GM23338 (cell line): ENCODE data around the gene ME3. TPM values are rescaled to one million over a fixed set of nuclear protein-coding genes. Genes with fewer than 3 reads are reported as not detected.

Source experiments
- ATAC-seq: fragments of 200-7000 bp; cut with Tn5 transposase; 3 replicates; pipeline ENCODE4 v1.9.1; 2020
- DNase-seq: peaks from one replicate; pipeline ENCODE4 v3.0.0-alpha.2; 2015; ENCODE audit warnings: low spot score
- H2AFZ ChIP-seq: fragments of 200-600 bp; sonication (generic); 2 replicates; pipeline ENCODE4 v1.8.0; 2016; ENCODE audit warnings: antibody characterized with exemption, mild to moderate bottlenecking, moderate library complexity
- H3F3A ChIP-seq: fragments of 200-600 bp; sonication (generic); replicated peaks from 2 replicates; pipeline ENCODE4 v1.8.0; 2017; ENCODE audit warnings: antibody characterized with exemption, mixed run types, low read depth
- H3K27ac ChIP-seq: fragments of 200-600 bp; sonication (generic); 2 replicates; pipeline ENCODE4 v1.6.1; 2016; ENCODE audit warnings: low read depth
- H3K27me3 ChIP-seq: fragments of 200-600 bp; sonication (generic); 2 replicates; pipeline ENCODE4 v1.8.0; 2016; ENCODE audit warnings: mild to moderate bottlenecking, mixed run types, moderate library complexity; ENCODE audit not compliant: insufficient read depth
- H3K36me3 ChIP-seq: fragments of 200-600 bp; sonication (generic); 2 replicates; pipeline ENCODE4 v1.8.0; 2016; ENCODE audit warnings: mild to moderate bottlenecking; ENCODE audit not compliant: insufficient read depth
- H3K4me1 ChIP-seq: fragments of 200-600 bp; sonication (generic); 2 replicates; pipeline ENCODE4 v1.8.0; 2016; ENCODE audit warnings: mild to moderate bottlenecking, moderate library complexity; ENCODE audit not compliant: insufficient read depth
- H3K4me2 ChIP-seq: fragments of 200-600 bp; sonication (generic); 2 replicates; pipeline ENCODE4 v1.7.1; 2017; ENCODE audit warnings: mixed run types
- H3K4me3 ChIP-seq: fragments of 200-600 bp; sonication (generic); 2 replicates; pipeline ENCODE4 v1.6.1; 2016; ENCODE audit warnings: mixed run types
- H3K79me2 ChIP-seq: fragments of 200-600 bp; sonication (generic); replicated peaks from 2 replicates; pipeline ENCODE4 v1.8.0; 2017; ENCODE audit warnings: mild to moderate bottlenecking; ENCODE audit not compliant: insufficient read depth
- H3K9me2 ChIP-seq: fragments of 200-600 bp; sonication (generic); 2 replicates; pipeline ENCODE4 v1.8.0; 2017; ENCODE audit not compliant: insufficient read depth
- H4K20me1 ChIP-seq: fragments of 200-600 bp; sonication (generic); replicated peaks from 2 replicates; pipeline ENCODE4 v1.8.0; 2017; ENCODE audit warnings: mild to moderate bottlenecking; ENCODE audit not compliant: insufficient read depth
- H3K27ac Mint-ChIP-seq: 2 replicates; pipeline ENCODE4 v1.8.0; 2020; ENCODE audit warnings: inconsistent platforms, mild to moderate bottlenecking, moderate library complexity, mixed read lengths
- H3K27me3 Mint-ChIP-seq: 3 replicates; pipeline ENCODE4 v1.8.0; 2022; ENCODE audit warnings: low read depth, mild to moderate bottlenecking, moderate library complexity, mixed read lengths, inconsistent platforms; ENCODE audit not compliant: insufficient read depth, poor library complexity
- H3K36me3 Mint-ChIP-seq: 3 replicates; pipeline ENCODE4 v1.8.0; 2021; ENCODE audit warnings: low read depth, mild to moderate bottlenecking, inconsistent platforms, moderate library complexity, mixed read lengths
- H3K4me1 Mint-ChIP-seq: 3 replicates; pipeline ENCODE4 v1.8.0; 2020; ENCODE audit warnings: mild to moderate bottlenecking, inconsistent platforms, mixed read lengths
- H3K4me3 Mint-ChIP-seq: 3 replicates; pipeline ENCODE4 v1.8.0; 2021; ENCODE audit warnings: moderate library complexity, mild to moderate bottlenecking, inconsistent platforms, mixed read lengths
- H3K9me3 Mint-ChIP-seq: 3 replicates; pipeline ENCODE4 v1.8.0; 2020; ENCODE audit warnings: moderate library complexity, mild to moderate bottlenecking, inconsistent platforms, mixed read lengths
- CREB1 ChIP-seq: fragments of 250-450 bp; sonication (Bioruptor Pico); IDR thresholded peaks from 2 replicates; pipeline ENCODE4 v1.5.0; 2020; ENCODE audit warnings: low read depth, mild to moderate bottlenecking, moderate library complexity
- EZH2 ChIP-seq: fragments of 200-600 bp; sonication (generic); IDR thresholded peaks from one replicate; pipeline ENCODE4 v1.8.0; 2017; ENCODE audit warnings: antibody characterized with exemption, mild to moderate bottlenecking, low read depth; ENCODE audit not compliant: unreplicated experiment
- EZH2phosphoT487 ChIP-seq: fragments of 200-600 bp; sonication (generic); IDR thresholded peaks from one replicate; pipeline ENCODE4 v1.8.1; 2018; ENCODE audit warnings: antibody characterized with exemption; ENCODE audit not compliant: unreplicated experiment
- JUNB ChIP-seq: IDR thresholded peaks from one replicate; pipeline ENCODE4 v1.6.1; 2016; ENCODE audit warnings: antibody characterized with exemption; ENCODE audit not compliant: unreplicated experiment
- NANOG ChIP-seq: IDR thresholded peaks from 2 replicates; pipeline ENCODE4 v1.6.1; 2016; ENCODE audit warnings: antibody characterized with exemption, borderline replicate concordance
- POLR2AphosphoS5 ChIP-seq: IDR thresholded peaks from 2 replicates; pipeline ENCODE4 v1.6.1; 2016; ENCODE audit warnings: antibody characterized with exemption, low read depth
- REST ChIP-seq: IDR thresholded peaks from one replicate; pipeline ENCODE4 v1.6.1; 2018; ENCODE audit warnings: antibody characterized with exemption; ENCODE audit not compliant: unreplicated experiment
- STAT1 ChIP-seq: IDR thresholded peaks from one replicate; pipeline ENCODE4 v1.6.1; 2016; ENCODE audit warnings: antibody characterized with exemption; ENCODE audit not compliant: unreplicated experiment
- ZNF331 ChIP-seq: fragments of 250-450 bp; sonication (Bioruptor Pico); IDR thresholded peaks from 2 replicates; pipeline ENCODE4 v1.5.0; 2020; ENCODE audit warnings: low read depth, mild to moderate bottlenecking, moderate library complexity
- polyA plus RNA-seq: library from polyadenylated mRNA; unstranded; fragments of >200 nt; fragmentation: Nextera tagmentation; extraction: Ambion mirVana; gene quantifications from 2 replicates; pipeline ENCODE4 v1.2.1, GENCODE V29; 2016
- total RNA-seq: library from RNA; depleted of rRNA; stranded (reverse); fragments of >200 nt; shearing (Covaris generic); gene quantifications from 2 replicates; pipeline ENCODE4 v1.2.3, GENCODE V29; 2014
- TF ChIP-seq, protein P1 (sequence below): IDR thresholded peaks from 2 replicates; pipeline ENCODE4 v1.6.1; 2016; ENCODE audit warnings: antibody characterized with exemption
- TF ChIP-seq, protein P2 (sequence below): fragments of 250-450 bp; sonication (Bioruptor Pico); IDR thresholded peaks from 2 replicates; pipeline ENCODE4 v1.5.0; 2020; ENCODE audit warnings: mild to moderate bottlenecking, moderate library complexity

Gene ME3
- total and polyA plus RNA-seq, 2 experiments from 2014 or later = 1.3 to 4.0 TPM

DNA sequence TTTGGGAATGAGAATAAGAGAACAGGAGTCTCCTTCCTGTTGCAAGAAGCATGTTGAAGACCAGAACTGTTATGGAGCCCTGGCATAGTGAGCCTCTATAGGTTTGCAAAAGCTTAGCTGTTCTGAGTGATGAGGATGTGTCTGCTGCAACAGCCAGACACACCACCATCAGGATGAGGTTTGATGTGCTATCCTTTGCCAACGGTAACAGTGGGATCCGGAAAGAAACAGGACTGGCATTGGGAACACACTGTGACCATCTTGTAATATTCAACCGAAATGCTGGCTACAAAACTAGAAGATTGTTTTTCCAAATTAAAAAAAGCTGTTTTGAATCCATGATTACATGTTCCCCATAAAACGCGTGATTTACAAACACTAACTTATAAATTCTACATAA lies 117.0 kb downstream of the ME3 start:
- H2AFZ ChIP-seq = no peak overlapping the region
- H3K4me3 ChIP-seq = no peak overlapping the region
- DNase-seq = no peak
- no peaks in the 10 kb centered on the region for H3K27me3 ChIP-seq
- no peak overlapping the region for H3K4me2 ChIP-seq
- Mint-ChIP-seq H3K4me1 (no peaks in the 10 kb centered on the region), H3K9me3 (no peaks in the 10 kb centered on the region), H3K36me3 (no peaks in the 10 kb centered on the region), H3K27ac (no peak overlapping the region), H3K27me3 (no peaks in the 10 kb centered on the region), H3K4me3 (no peak overlapping the region)
- H3K36me3 ChIP-seq = no peaks in the 10 kb centered on the region
- no peaks in the 10 kb centered on the region for H3K4me1 ChIP-seq
- H3K9me2 ChIP-seq = 0 out of 2 replicates have a peak, but pooled peaks cover 11% of the 10 kb centered on the region
- H3K27ac ChIP-seq = no peak overlapping the region
- H4K20me1 ChIP-seq = no peaks in the 10 kb centered on the region
- TF ChIP-seq STAT1 = no peak
- TF ChIP-seq, protein P1, sequence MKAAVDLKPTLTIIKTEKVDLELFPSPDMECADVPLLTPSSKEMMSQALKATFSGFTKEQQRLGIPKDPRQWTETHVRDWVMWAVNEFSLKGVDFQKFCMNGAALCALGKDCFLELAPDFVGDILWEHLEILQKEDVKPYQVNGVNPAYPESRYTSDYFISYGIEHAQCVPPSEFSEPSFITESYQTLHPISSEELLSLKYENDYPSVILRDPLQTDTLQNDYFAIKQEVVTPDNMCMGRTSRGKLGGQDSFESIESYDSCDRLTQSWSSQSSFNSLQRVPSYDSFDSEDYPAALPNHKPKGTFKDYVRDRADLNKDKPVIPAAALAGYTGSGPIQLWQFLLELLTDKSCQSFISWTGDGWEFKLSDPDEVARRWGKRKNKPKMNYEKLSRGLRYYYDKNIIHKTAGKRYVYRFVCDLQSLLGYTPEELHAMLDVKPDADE = no peak
- no peak for ATAC-seq
- no peaks in the 10 kb centered on the region for H3K79me2 ChIP-seq
- H3F3A ChIP-seq = no peaks in the 10 kb centered on the region

DNA sequence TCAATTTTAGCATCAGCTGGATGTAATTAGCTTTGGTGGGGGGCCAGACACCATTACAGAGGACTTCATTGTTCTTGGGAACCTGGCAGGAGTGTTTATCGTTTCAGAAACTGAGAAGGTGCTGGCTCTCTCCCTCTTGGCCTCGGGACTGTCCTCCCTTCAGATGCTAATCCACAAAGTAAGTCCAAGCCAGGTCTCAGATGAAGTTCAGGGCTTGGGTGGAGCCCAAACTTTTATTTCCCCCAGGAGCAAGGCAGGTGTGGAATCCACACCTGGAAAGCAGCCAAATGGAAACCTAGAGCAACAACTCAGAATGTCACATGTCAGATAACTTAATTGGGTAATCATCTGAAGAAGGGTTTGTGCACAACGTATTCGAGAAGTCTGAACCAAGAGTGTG lies 119.2 kb downstream of the ME3 start:
- Histone ChIP-seq H3K9me2 (0 out of 2 replicates have a peak, but pooled peaks cover 9% of the 10 kb centered on the region), H3K27me3 (no peaks in the 10 kb centered on the region), H3F3A (no peaks in the 10 kb centered on the region), H3K36me3 (no peaks in the 10 kb centered on the region), H3K27ac (no peak overlapping the region), H3K4me3 (no peak overlapping the region), H3K4me2 (no peak overlapping the region), H3K79me2 (no peaks in the 10 kb centered on the region), H3K4me1 (peaks cover 2% of the 10 kb centered on the region; the same call in 1 of the 2 replicates), H2AFZ (no peak overlapping the region), H4K20me1 (no peaks in the 10 kb centered on the region)
- Mint-ChIP-seq H3K27me3 (no peaks in the 10 kb centered on the region), H3K4me1 (peaks cover under 1% of the 10 kb centered on the region; the same call in 2 of the 3 replicates), H3K27ac (no peak overlapping the region), H3K36me3 (no peaks in the 10 kb centered on the region), H3K4me3 (no peak overlapping the region), H3K9me3 (no peaks in the 10 kb centered on the region)
- ATAC-seq (no peak), DNase-seq (no peak)
- no peak for TF ChIP-seq REST
- no peak for TF ChIP-seq EZH2
- no peak for TF ChIP-seq NANOG
- no peak for TF ChIP-seq CREB1 (CRISPR knock-in tag)
- no peak for TF ChIP-seq STAT1
- no peak for TF ChIP-seq EZH2phosphoT487
- no peak for TF ChIP-seq ZNF331 (CRISPR knock-in tag)
- no peak for TF ChIP-seq JUNB
- TF ChIP-seq, protein P2, sequence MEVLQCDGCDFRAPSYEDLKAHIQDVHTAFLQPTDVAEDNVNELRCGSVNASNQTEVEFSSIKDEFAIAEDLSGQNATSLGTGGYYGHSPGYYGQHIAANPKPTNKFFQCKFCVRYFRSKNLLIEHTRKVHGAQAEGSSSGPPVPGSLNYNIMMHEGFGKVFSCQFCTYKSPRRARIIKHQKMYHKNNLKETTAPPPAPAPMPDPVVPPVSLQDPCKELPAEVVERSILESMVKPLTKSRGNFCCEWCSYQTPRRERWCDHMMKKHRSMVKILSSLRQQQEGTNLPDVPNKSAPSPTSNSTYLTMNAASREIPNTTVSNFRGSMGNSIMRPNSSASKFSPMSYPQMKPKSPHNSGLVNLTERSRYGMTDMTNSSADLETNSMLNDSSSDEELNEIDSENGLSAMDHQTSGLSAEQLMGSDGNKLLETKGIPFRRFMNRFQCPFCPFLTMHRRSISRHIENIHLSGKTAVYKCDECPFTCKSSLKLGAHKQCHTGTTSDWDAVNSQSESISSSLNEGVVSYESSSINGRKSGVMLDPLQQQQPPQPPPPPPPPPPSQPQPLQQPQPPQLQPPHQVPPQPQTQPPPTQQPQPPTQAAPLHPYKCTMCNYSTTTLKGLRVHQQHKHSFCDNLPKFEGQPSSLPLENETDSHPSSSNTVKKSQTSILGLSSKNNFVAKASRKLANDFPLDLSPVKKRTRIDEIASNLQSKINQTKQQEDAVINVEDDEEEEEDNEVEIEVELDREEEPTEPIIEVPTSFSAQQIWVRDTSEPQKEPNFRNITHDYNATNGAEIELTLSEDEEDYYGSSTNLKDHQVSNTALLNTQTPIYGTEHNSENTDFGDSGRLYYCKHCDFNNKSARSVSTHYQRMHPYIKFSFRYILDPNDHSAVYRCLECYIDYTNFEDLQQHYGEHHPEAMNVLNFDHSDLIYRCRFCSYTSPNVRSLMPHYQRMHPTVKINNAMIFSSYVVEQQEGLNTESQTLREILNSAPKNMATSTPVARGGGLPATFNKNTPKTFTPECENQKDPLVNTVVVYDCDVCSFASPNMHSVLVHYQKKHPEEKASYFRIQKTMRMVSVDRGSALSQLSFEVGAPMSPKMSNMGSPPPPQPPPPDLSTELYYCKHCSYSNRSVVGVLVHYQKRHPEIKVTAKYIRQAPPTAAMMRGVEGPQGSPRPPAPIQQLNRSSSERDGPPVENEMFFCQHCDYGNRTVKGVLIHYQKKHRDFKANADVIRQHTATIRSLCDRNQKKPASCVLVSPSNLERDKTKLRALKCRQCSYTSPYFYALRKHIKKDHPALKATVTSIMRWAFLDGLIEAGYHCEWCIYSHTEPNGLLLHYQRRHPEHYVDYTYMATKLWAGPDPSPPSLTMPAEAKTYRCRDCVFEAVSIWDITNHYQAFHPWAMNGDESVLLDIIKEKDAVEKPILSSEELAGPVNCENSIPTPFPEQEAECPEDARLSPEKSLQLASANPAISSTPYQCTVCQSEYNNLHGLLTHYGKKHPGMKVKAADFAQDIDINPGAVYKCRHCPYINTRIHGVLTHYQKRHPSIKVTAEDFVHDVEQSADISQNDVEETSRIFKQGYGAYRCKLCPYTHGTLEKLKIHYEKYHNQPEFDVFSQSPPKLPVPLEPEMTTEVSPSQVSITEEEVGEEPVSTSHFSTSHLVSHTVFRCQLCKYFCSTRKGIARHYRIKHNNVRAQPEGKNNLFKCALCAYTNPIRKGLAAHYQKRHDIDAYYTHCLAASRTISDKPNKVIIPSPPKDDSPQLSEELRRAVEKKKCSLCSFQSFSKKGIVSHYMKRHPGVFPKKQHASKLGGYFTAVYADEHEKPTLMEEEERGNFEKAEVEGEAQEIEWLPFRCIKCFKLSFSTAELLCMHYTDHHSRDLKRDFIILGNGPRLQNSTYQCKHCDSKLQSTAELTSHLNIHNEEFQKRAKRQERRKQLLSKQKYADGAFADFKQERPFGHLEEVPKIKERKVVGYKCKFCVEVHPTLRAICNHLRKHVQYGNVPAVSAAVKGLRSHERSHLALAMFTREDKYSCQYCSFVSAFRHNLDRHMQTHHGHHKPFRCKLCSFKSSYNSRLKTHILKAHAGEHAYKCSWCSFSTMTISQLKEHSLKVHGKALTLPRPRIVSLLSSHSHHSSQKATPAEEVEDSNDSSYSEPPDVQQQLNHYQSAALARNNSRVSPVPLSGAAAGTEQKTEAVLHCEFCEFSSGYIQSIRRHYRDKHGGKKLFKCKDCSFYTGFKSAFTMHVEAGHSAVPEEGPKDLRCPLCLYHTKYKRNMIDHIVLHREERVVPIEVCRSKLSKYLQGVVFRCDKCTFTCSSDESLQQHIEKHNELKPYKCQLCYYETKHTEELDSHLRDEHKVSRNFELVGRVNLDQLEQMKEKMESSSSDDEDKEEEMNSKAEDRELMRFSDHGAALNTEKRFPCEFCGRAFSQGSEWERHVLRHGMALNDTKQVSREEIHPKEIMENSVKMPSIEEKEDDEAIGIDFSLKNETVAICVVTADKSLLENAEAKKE (CRISPR knock-in tag) = no peak
- TF ChIP-seq POLR2AphosphoS5 = no peak
